GM20000 (cell line): ENCODE results near the gene EIF4H.

Experiments used
- DNase-seq: peaks from one replicate; pipeline ENCODE4 v3.0.0; 2012; ENCODE audit warnings: low spot score
- TF ChIP-seq, protein P1 (sequence below): IDR thresholded peaks from 2 replicates; pipeline ENCODE4 v1.5.1; 2012; ENCODE audit warnings: mild to moderate bottlenecking, control low read depth; ENCODE audit errors: extremely low read depth, missing control alignments

Gene EIF4H

DNA sequence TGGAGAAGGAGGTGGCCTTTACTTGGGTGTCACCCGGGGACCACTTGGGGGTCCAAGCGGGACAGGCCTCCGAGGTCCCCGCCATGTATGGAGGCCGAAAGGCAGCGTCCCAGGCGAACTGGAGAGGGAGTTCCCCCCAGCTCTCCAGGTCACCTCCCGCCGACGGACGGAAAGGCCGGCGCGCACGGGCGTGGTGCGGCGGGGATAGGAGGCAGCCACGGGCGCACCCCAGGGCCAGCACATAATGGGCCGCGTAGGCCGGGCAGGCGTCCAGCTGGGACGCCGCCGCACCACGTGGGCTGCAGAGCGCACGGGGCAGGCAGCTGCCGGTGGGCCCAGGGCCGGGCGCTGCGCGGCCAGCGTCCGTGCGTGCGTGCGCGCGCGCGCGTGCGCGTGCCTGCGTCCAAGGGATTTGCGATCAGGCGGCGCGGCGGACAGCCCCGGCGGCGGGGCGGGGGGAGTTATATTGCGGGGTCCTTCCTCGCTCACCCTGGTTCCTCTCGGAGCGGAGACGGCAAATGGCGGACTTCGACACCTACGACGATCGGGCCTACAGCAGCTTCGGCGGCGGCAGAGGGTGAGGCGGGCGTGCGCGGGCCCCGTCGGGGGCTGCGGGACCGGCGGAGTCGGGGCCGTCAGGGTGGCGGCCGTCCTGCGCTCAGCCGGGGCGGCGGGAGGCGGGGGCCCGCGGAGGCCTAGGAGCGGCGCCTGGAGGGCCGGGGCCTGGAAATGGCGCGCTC is at the start of gene EIF4H:
Gene EIF4H, plus strand, starts transcription at position 491 of the 740 bp plus-strand sequence. Its CDS starts 28 bp downstream, at position 519.
- peak; percentile 97 for DNase-seq

DNA sequence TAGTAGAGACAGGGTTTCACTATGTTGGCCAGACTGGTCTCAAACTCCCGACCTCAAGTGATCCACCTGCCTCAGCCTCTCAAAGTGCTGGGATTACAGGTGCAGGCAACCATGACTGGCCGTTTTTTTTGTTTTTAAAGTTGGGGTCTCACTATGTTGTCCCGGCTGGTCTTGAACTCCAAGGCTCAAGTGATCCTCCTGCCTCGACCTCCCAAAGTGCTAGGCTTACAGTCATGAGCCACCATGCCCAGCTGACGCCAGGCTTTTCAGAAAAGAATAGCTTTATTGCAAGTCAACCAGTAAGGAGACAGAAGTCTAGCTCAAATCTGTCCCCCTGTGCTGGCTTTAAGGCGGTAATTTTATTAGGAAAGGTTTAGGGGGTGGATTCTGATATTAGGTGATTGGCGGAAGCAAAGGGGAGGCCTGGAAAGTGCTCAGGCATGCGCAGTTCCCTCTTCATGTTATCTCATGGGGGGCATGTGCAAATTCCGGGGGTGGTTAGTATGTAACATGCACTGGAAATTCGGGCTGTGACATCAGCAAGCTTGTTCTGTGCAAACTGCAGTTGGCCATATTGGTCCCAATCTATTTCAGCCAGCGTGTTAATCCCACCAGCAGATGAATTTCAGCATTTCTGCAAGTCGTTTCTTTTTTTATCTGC is 47.8 kb upstream of the EIF4H start:
- no peak for DNase-seq
- TF ChIP-seq, protein P1, sequence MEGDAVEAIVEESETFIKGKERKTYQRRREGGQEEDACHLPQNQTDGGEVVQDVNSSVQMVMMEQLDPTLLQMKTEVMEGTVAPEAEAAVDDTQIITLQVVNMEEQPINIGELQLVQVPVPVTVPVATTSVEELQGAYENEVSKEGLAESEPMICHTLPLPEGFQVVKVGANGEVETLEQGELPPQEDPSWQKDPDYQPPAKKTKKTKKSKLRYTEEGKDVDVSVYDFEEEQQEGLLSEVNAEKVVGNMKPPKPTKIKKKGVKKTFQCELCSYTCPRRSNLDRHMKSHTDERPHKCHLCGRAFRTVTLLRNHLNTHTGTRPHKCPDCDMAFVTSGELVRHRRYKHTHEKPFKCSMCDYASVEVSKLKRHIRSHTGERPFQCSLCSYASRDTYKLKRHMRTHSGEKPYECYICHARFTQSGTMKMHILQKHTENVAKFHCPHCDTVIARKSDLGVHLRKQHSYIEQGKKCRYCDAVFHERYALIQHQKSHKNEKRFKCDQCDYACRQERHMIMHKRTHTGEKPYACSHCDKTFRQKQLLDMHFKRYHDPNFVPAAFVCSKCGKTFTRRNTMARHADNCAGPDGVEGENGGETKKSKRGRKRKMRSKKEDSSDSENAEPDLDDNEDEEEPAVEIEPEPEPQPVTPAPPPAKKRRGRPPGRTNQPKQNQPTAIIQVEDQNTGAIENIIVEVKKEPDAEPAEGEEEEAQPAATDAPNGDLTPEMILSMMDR = no peak

More for the DNA sequence above, at the start of gene EIF4H:
- TF ChIP-seq, protein P1 = no peak

DNA sequence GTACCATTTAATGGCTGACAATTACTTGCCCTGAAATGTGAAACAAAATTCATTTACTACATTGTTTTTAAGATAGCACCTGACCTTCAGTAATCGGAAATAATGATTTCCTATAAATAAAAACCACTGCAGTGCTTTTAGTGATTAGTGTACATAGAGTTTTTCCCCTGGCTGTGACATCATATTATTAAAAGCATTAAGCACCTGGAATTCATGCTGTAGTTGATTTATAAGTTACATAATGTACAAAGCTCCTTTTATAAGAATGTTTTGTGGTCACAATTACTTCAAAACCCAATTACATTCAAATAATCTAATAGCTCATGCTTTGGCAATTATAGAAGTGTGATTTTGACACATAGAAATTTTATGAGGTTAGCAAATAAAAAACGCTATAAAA is 44.3 kb upstream of the EIF4H start:
- TF ChIP-seq, protein P1 = no peak
- no peak for DNase-seq

DNA sequence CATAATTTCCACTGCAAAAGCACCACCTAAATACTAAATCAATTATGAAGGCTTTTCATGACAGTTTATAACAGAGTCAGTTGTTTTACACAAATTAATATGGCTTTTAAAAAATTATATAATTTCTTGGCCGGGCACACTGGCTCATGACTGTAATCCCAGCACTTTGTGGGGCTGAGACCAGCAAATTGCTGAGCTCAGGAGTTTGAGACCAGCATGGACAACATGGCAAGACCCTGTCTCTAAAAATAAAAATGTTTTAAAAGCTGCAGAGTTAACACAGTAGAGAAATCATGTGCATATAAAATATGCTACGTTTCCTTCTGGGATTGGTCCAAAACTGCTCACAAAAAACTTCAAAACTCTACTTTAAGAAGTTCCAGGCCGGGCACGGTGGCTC is 43.6 kb upstream of the EIF4H start:
- TF ChIP-seq, protein P1 = no peak
- no peak for DNase-seq

DNA sequence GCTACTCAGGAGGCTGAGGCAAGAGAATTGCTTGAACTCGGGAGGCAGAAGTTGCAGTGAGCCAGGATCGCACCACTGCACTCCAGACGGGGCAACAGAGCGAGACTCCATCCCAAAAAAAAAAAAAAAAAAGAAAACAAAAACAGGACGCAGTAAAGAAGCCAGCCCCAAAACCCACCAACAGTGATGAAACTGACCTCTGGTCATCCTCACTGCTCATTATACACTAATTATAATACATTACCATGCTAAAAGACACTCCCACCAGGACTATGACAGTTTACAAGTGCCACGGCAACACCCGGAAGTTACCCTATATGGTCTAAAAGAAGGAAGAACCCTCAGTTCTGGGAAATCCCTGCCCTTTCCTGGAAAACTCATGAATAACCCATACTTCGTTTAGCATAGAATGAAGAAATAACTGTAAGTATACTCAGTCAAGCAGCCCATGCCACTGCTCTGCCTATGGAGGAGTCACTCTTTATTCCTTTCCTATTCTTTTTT is 40.0 kb upstream of the EIF4H start:
- TF ChIP-seq, protein P1 = no peak
- no peak for DNase-seq

DNA sequence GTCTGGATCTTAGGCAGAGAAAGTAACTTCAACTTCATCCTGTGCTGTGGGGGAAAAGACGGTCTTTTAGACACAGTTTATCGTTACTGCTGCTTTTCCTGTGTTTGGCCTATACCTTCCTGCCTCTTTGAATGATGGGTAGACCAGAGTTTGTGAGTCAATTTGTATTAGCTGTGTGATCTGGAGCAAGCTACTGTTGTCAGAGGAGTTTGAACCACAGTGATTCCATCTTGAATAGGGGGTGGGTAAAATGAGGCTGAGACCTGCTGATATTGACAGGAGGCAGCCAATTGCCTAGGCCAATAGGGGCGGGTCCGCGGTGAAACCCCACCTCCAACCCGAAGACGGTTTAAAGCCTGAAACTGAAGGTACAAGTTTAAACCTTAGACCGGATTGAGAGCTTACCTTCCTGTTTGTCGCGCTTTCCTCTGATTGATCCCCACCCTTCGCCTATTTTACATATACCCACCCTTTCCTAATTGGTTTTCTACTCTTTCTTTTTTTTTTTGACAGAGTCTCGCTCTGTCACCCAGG is 35.8 kb upstream of the EIF4H start:
- TF ChIP-seq, protein P1 = no peak
- no peak for DNase-seq
